GM18505 (cell line): Measurements from ENCODE around the gene NYNRIN.

Source experiments
- ATAC-seq: cut with Tn5 transposase; IDR thresholded peaks from one replicate; pipeline ENCODE4 v1.9.1; 2021; ENCODE audit not compliant: unreplicated experiment
- POLR2A ChIP-seq: IDR thresholded peaks from 4 replicates; pipeline ENCODE4 v1.6.1; 2011; ENCODE audit warnings: borderline replicate concordance; ENCODE audit not compliant: insufficient read depth, insufficient read length; ENCODE audit errors: extremely low read depth

NYNRIN gene

GRCh38 chr14:24408764-24409163 lies 10.0 kb downstream of the NYNRIN start:
- no peak for ATAC-seq
- no peak for TF ChIP-seq POLR2A

DNA sequence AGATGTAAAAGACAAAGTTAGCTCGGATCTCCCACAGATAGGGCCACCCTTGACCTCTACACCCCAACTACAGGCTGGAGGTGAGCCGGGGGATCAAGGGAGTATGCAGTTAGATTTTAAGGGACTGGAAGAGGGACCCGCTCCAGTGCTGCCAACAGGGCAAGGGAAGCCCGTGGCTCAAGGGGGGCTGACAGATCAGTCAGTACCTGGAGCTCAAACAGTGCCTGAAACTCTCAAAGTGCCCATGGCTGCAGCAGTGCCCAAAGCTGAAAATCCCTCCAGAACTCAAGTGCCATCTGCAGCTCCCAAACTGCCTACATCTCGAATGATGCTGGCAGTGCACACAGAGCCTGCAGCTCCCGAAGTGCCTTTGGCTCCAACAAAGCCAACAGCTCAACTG lies 10.4 kb downstream of the NYNRIN start:
- TF ChIP-seq POLR2A: no peak
- ATAC-seq: no peak

DNA sequence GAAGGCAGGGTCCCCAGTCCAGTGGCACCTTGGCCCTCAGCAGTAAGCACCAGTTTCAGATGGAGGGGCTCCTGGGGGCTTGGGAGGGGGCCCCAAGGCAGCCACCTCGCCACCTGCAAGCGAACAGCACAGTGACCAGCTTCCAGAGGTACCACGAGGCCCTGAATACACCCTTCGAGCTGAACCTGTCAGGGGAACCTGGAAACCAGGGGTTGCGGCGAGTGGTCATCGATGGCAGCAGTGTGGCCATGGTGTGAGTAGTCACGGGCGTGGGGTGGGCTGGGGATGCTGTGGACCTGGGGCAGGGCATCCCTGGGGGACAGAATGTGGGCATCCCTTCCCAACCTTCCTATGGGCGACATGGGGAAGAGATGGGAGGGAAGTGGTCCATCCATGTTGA lies 11.2 kb downstream of the NYNRIN start:
- ATAC-seq: no peak
- no peak for TF ChIP-seq POLR2A

- ATAC-seq: no peak
- no peak for TF ChIP-seq POLR2A
These were observed 12.9 kb downstream of the NYNRIN start for GRCh38 chr14:24411443-24412389.

- ATAC-seq: no peak
- no peak for TF ChIP-seq POLR2A
These were observed 15.3 kb downstream of the NYNRIN start for GRCh38 chr14:24414077-24414476.

- no peak for TF ChIP-seq POLR2A
These were observed 16.1 kb downstream of the NYNRIN start for GRCh38 chr14:24414732-24415420.

GRCh38 chr14:24415421-24416253 lies 16.8 kb downstream of the NYNRIN start:
- no peak for TF ChIP-seq POLR2A
- ATAC-seq: no peak

More at GRCh38 chr14:24414732-24415420, 16.1 kb downstream of the NYNRIN start:
- ATAC-seq: no peak

DNA sequence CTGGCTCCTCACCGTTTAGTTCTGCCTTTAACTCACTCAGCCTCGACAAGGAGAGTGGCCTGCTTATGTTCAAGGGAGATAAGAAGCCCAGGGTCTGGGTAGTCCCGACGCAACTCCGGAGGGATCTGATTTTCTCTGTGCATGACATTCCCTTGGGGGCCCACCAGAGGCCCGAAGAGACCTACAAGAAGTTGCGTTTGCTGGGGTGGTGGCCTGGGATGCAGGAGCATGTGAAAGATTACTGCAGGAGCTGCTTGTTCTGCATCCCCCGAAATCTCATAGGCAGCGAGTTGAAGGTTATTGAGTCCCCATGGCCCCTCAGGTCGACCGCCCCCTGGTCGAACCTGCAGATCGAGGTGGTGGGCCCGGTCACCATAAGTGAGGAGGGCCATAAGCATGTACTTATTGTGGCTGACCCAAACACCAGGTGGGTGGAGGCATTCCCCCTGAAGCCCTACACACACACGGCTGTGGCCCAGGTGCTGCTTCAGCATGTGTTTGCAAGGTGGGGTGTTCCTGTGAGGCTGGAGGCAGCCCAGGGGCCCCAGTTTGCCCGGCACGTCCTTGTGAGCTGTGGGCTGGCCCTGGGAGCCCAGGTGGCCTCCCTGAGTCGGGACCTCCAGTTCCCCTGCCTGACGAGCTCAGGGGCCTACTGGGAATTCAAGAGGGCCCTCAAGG lies 17.6 kb downstream of the NYNRIN start:
- TF ChIP-seq POLR2A: no peak
- ATAC-seq: no peak

GRCh38 chr14:24416932-24417619 lies 18.3 kb downstream of the NYNRIN start:
- TF ChIP-seq POLR2A: no peak
- ATAC-seq: no peak

DNA sequence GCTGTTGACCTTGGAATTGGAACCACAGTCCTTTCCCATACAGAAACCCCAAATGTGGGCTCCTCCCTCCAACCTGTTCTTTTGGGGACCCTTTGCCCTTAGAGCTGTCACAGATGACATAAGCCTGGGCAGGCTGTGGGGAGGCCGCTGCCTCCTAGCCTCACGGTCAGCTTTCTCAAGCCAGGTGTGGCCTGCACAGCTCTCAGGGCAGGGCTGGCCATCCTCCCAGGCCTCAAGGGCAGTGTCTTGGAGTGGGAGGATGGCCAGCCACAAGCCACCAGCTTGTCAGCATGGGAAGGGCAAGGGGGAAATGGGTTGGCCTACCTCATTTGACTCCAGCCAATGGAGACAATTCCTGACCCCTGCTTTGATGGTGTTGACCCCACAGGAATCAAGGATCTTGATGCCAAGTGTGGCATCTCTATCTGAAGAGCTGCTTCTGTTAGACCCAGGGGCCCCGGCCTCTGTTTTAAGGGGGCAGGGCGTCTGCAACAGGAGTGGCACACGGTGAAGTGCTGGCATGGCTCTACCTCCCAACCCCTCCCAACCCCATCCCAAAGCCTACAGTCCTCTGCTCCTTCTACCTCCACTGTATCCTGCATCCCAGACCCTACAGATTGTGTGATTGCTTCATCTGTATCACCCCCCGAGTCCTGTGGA lies 19.2 kb downstream of the NYNRIN start:
- no peak for TF ChIP-seq POLR2A
- no peak for ATAC-seq

DNA sequence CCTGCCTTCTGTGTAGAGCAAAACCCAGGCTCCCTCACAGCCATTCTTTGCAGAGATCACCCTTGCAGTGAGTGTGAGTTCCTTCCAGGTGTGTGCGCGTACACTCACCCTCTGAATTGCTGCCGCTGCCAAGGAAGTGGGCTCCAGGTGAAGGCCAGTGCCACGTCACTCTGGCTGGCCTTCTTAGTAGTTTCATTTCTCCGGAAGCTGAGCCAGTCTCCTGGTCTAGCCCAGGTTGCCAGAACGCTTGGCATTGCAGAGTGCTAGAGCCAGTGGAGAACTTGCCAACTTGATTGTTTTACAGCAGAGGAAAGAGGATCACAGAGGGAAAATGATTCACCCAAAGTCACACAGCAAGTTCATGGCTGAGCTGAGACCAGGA lies 19.7 kb downstream of the NYNRIN start:
- no peak for TF ChIP-seq POLR2A
- no peak for ATAC-seq

- no peak for ATAC-seq
- no peak for TF ChIP-seq POLR2A
These were observed 23.5 kb downstream of the NYNRIN start for GRCh38 chr14:24422261-24422660.
